ENCODE measurements around the gene OVCA2. TPM values are rescaled to one million over a fixed set of nuclear protein-coding genes. Genes with fewer than 3 reads are reported as not detected.

The OVCA2 gene
- total and polyA plus RNA-seq, 2 donors (not counting 3 experiments of a cell fraction or from before 2014, with no cell fraction given) = 41.3 to 84.2 TPM

DNA sequence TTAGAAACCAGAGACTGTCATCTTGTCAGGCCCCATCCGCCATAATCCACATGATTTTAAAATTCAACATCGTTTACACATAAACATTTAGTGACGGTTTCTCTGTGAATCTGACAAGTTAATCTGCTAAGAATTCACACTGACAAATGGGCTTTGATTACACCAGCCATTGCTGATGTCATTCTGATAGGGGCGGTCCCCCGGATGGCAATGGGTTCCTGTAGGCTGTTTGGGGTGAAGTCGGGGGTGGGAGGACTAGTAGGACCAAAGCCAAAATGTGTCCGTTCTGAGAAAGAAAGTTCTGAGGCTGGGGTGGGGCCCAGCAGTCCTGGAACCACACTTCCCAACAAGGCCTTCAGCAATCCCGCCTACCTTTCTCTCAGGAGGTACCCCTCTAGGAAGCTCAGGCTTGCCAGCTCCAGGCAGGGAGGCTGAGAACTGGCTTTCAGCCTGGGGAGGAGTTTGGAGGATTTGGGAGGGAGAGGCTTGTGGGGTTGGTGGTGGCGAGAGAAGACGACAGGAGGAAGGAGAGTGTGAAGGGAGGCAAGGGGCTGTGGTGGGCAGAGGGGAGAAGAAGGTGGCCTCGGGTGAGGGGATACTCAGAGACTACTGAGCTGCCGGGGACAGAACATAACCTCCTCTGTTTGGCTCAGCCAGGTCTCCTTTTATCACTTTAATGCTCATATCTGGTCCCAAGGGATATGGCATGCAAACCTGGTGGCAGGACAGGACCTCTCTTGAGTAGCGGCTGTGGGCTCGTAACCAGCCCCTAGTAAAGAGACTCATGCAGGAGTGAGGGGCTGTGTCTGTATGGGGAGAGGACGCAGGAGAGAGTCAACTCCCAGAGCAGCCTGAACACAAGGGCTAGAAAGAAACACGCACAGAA lies 21.7 kb downstream of the OVCA2 start:
- dilution Hi-C loops (cut with MboI; ENCODE audit: extremely low pct_ligation_motif_present, low sequenced_read_pairs) (no loop called here), intact Hi-C loops (cut with micrococcal nuclease) (no loop called here)
- no TSS peak for BruUV-seq (replicated peaks)
- Histone ChIP-seq H3K79me2 (ENCODE audit: control insufficient read depth, insufficient read depth, low read length) (peaks cover 11% of the 10 kb centered on the region), H4K20me1 (replicated peaks; ENCODE audit: control insufficient read depth, extremely low read depth, insufficient read depth, low read length) (no peaks in the 10 kb centered on the region), H3K9ac (replicated peaks; ENCODE audit: extremely low read depth, insufficient read depth, low read length) (no peak overlapping the region), H3K27me3 (ENCODE audit: control insufficient read depth in 2 of 2, insufficient read depth in 2 of 2, low read length in 2 of 2) (no peaks in the 10 kb centered on the region), H3K27ac (ENCODE audit: insufficient read depth, low read depth, low read length) (peak overlapping the region; percentile 4), H2AFZ (ENCODE audit: low read depth, low read length) (no peak overlapping the region), H3K4me1 (ENCODE audit: control insufficient read depth, extremely low read depth, insufficient read depth, low read length) (peaks cover 43% of the 10 kb centered on the region), H3K4me3 (replicated peaks in 1 of 3; ENCODE audit: insufficient read depth in 1 of 3, low read depth in 1 of 3, low read length in 3 of 3) (no peak overlapping the region), H3K4me2 (ENCODE audit: insufficient read depth, low read length) (no peak overlapping the region), H3K9me3 (replicated peaks; ENCODE audit: control insufficient read depth, insufficient read depth, low read length) (no peaks in the 10 kb centered on the region), H3K9me1 (replicated peaks; ENCODE audit: control insufficient read depth, extremely low read depth, insufficient read depth, low read length) (no peaks in the 10 kb centered on the region), H3K36me3 (ENCODE audit: control insufficient read depth in 2 of 2, extremely low read depth in 1 of 2, insufficient read depth in 2 of 2, low read length in 2 of 2) (peaks cover 1 to 13% of the 10 kb centered on the region in 2 experiments)
- no peak for TF ChIP-seq JUN (IDR thresholded peaks at IDR 0.05; ENCODE audit: borderline replicate concordance, insufficient read depth, insufficient read length, low read depth)
- no peak for TF ChIP-seq GATA2 (IDR thresholded peaks at IDR 0.05; ENCODE audit: insufficient read depth, insufficient read length, low read depth, low read length)
- no peak for TF ChIP-seq MYC (IDR thresholded peaks at IDR 0.05; ENCODE audit: low read depth, low read length)
- no peak for TF ChIP-seq FOS (IDR thresholded peaks at IDR 0.05; ENCODE audit: borderline replicate concordance, insufficient read depth, low read length)
- no peak for TF ChIP-seq POLR2A (IDR thresholded peaks at IDR 0.05; ENCODE audit: low read depth, low read length)
- TF ChIP-seq EZH2 (IDR thresholded peaks at IDR 0.05; ENCODE audit: borderline replicate concordance, low read depth, low read length, severe bottlenecking) = no peak
- TF ChIP-seq, protein P1, sequence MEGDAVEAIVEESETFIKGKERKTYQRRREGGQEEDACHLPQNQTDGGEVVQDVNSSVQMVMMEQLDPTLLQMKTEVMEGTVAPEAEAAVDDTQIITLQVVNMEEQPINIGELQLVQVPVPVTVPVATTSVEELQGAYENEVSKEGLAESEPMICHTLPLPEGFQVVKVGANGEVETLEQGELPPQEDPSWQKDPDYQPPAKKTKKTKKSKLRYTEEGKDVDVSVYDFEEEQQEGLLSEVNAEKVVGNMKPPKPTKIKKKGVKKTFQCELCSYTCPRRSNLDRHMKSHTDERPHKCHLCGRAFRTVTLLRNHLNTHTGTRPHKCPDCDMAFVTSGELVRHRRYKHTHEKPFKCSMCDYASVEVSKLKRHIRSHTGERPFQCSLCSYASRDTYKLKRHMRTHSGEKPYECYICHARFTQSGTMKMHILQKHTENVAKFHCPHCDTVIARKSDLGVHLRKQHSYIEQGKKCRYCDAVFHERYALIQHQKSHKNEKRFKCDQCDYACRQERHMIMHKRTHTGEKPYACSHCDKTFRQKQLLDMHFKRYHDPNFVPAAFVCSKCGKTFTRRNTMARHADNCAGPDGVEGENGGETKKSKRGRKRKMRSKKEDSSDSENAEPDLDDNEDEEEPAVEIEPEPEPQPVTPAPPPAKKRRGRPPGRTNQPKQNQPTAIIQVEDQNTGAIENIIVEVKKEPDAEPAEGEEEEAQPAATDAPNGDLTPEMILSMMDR (IDR thresholded peaks at IDR 0.05; ENCODE audit: extremely low read depth in 1 of 2, insufficient read depth in 1 of 2, low read depth in 1 of 2, low read length in 2 of 2) = no peak
- TF ChIP-seq, protein P2, sequence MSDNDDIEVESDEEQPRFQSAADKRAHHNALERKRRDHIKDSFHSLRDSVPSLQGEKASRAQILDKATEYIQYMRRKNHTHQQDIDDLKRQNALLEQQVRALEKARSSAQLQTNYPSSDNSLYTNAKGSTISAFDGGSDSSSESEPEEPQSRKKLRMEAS (IDR thresholded peaks at IDR 0.05; ENCODE audit: insufficient read depth, insufficient read length) = no peak
- DNase-seq (ENCODE audit: low read depth, low spot score) (no peak), FAIRE-seq (no peak)
- CTCF ChIA-PET = interaction anchor here (0.9 to 17.2 kb wide), 5 partner anchors 8 to 190 kb away, joined by 3 to 455 read pairs (median 5); partner anchors contain the start of gene HIC1
- POLR2A ChIA-PET = no interaction called here

Data from endothelial cell of umbilical vein (primary cell).